COLO668 (cell line): ENCODE results near the gene CENPS.
"Not testable (repeated sequence)": the region's sequence is repeated elsewhere in the genome, so short reads cannot be mapped to it uniquely, and the experiment has no call there.

Experiments
- DNase-seq: peaks from one replicate; lab custom pipeline; 2025; ENCODE audit not compliant: unreplicated experiment; lab: John Stamatoyannopoulos, UW

Gene CENPS

GRCh38 chr1:10450156-10450814 lies 20.1 kb downstream of the CENPS start:
- DNase-seq = no peak

- no peak for DNase-seq
Measured at GRCh38 chr1:10450836-10451235, 20.6 kb downstream of the CENPS start.

- no peak for DNase-seq
Measured at GRCh38 chr1:10451287-10451686, 21.1 kb downstream of the CENPS start.

DNA sequence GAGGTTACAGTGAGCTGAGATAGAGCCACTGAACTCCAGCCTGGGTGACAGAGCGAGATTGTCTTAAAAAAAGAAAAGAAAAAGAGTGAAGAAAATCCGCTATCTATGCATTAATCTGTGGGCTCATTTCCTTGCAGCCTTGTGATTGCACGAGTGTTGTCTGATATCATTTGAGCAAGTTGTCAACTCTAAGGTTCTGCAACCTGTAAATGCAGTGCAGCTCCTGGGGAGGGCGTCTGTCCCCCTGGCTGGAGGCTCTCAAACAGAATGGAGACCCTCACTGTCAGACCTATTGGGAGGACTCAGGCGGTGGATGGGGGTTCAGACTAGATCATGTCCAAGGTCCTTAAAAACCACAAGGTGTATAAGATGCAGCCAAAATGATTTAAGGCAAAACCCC lies 25.8 kb downstream of the CENPS start:
- no peak for DNase-seq

DNA sequence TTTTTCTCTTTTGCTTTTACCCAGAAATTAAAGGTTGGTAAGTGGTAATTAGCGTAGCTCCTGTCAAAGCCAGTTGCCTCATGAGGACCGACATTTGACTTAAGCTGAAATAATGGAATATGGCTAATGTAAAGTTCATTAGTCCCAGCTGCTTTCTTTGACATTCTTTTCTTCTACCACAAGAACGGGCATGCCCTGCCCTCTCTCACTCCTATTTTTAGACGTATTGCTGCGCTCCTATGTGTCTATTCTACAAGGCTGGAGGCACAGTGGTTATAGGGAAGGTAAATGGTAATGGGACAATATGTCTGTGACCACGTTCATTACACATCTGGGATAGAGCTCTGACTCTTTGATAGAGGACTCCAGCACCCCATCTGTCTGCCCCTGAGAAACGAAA lies 26.4 kb downstream of the CENPS start:
- no peak for DNase-seq

- DNase-seq = not testable (repeated sequence)
Measured at GRCh38 chr1:10457462-10457861, 27.2 kb downstream of the CENPS start.

DNA sequence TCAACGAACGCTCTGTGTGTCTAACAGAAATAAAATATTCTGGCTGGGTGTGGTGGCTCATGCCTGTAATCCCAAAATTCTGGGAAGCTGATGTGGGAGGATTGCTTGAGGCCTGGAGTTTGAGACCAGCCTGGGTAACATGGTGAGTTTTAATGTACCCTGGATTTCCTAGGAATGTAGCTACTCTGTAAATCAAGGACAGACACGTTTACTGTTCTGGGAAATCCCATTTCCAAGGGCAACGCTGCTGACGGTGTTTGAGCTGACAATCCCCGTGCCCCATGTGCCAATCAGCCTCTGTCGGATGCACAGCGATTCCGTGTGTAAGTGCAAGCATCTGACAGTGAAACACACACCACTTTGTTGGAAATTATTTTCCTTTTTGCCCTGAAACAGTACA lies 27.6 kb downstream of the CENPS start:
- DNase-seq = no peak

DNA sequence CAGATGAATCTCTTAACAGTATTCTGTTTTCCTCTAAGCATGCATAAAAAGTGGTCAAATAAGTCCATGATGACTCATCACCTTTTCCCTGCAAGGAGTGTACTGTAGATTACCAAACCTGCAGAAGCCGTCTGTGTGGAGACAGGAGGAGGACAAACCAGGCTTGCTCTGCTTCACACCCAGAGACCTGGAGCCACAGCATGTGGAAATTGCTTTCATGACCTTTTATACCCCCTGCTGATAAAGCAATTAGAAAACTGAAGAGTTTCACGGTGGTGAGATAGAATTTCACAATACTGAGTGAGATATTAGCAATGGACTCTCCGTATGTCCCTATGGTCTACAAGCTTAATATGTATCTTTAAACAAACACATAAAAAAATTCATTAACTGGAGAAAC lies 29.0 kb downstream of the CENPS start:
- DNase-seq = no peak

DNA sequence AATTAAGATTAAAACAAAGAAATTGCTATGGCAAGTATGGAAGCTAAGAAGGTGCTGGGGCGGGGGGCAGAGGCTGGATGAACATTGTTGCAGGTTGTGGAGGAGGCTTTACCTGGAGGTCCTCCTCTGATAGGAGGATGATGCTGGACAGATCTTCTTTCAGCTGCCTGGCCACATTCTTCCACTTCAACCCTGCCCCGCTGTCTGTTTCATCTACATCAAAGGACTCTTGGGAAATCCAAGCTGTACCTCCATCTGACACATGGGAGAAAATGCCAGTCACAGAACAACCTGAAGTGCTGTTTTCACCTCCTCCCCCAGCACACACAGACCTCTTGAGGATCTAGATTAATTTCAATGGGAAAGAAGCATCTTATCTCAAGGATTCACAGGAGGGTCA lies 36.8 kb downstream of the CENPS start:
- DNase-seq = no peak

GRCh38 chr1:10470043-10470442 lies 39.8 kb downstream of the CENPS start:
- DNase-seq = no peak

DNA sequence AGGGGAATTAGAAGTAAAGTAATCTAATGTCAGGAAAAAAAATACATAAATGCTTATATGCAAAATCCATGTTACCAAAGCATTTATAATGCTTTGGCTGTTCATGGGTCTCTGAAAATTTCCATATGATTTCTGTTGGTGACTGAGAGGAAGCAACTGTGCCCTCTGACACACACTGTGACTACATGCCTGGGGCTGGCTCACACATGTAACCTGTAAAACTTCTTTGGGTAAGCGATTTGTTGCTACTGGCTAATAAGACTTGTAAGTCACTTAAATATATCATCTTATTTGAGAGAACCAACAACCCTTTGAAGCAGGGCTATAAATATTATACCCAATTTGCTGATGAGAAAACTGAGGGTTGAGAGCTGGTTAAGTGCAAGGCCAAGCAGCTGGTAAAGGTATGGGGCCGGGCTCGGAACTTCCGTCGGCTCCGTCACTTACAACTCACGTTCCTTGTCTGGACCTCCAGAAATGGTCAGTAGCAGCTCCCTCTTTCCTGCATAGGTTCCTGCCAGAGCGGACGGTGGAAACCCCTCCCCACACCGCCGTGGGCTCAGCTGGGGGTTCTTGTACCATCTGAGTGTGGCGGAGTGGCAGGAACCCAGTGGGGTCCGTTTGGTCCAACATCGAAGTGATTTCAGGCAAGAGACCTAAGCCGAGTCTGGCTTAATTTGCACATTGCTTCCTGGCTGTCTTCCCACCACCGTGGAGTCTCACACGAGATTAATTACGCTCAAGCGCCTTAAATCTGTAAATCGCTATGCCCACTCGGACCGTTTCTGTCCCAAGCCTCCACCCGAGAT lies 41.4 kb downstream of the CENPS start:
- no peak for DNase-seq

DNA sequence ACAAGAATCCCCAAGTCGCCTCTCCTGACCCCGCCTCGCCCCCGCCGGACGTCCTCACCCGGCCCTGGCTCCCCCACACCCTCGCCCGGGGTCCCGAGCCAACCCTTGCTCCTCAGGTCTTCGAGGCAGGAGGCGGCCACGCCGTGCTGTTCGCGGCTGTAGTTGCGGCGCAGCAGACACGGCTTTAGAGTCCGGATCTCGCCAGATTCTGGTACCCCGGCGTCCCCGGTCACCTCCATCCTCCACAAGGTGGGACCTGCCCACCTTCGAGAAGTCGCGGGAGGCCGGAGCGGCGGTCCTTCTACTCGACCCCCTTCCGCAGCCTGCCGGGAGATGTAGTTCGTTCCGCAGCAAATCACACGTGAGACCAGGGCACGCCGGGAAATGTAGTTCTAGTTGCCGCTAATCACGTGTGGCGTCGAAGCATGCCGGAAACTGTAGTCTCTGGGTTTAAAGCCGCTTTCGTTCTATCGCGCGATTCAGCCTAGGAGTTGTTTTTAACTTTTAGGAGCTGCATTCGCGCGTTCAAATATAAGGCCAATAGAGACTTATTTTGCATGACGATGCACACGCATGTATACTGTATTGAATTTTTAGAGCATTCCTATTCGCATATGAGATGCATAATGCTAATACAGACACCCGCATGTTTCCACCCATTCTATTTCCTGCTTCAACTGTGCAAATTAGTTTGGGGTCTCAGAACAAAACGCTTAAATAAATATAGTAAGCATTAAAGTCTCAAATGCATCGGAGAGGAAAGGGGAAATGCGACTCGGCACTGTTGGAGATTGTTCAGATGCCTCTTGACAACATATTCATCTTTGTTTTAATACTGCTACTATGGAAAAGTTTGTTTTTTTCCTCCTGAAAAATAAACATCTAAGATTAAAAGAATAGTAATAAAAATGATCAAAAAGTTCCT lies 42.2 kb downstream of the CENPS start, which contains the start of gene DFFA:
DFFA (minus strand) TSS at position 310 of the 925 bp plus-strand sequence; CDS start at position 239, 71 bp downstream.
- DNase-seq = peak; percentile 99

DNA sequence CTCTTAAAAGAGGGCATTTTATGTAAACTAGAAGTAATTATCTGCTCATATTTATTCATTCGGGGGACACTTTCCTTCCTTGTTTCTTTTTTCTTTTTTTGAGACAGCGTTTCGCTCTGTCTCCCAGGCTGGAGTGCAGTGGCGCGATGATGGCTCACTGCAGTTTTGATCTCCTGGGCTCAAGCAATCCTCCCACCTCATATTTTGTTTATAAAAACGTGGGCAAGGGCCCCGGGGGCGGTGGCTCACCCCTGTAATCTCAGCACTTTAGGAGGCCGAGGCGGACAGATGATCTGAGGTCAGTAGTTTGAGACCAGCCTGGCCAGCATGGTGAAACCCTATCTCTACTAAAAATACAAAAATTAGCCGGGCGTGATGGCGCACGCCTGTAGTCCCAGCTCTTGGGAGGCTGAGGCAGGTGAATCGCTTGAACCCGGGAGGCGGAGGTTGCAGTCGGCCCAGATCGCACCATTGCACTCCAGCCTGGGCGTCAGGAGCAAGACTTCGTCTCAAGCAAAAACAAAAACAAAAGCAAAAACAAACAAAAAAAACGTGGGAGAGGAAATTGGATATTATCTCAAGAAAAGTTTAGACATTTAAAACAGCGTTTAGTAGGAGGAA lies 43.0 kb downstream of the CENPS start:
- no peak for DNase-seq

DNA sequence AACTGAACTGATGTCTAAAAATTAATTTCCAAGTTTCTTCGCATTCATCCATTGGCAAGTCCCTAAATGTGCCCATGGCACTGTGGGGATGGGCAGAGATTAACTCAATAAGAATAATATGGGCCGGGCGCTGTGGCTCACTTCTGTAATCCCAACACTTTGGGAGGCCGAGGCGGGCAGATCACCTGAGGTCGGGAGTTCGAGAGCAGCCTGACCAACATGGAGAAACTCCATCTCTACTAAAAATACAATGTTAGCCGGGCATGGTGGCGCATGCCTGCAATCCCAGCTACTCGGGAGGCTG lies 44.0 kb downstream of the CENPS start:
- not testable (repeated sequence) for DNase-seq

DNA sequence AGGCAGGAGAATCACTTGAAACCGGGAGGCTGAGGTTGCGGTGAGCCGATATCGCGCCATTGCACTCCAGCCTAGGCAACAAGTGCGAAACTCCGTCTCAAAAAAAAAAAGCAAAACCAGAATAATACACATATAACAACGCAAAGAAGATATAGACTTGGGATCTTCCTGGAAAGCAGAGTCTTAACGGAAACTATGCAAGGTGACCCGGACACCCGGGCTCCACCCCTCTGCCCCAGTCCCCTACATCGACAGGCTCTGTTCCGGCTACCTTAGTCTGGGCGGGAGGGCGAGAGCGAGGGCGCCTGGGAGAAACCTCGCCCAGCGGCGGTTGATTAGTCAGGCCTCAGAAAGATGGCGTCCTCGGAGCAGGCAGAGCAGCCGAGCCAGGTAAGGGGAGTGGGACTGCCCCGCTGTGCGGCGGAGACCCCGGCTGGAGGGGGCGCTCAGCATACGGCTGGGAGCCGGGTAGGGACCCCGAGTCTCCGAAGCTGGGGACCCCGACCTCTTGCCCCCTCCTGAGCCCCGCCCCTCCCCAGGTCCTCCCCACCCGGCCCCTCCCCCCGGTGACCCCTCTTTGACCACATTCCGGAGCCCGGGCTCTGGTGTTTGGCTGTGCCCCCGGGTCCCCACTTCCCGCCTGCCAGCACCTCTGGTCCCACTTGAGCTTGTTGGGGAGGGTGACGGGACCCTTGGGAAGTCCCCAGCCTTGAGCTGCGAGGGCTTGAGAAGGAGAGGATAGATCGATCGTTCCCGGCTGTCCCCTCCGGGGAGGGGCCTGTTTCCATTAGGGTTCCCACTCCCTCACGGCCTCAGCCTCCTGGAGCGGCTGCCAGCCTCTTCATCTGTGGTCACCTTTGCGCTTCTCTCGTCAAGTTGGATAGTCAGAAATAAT lies 44.6 kb downstream of the CENPS start, which contains the start of gene PEX14:
PEX14 (plus strand) TSS at position 338 of the 895 bp plus-strand sequence; CDS start at position 355, 17 bp downstream.
- peak; percentile 97 for DNase-seq

- no peak for DNase-seq
Measured at GRCh38 chr1:10475510-10475909, 45.3 kb downstream of the CENPS start.

- DNase-seq = no peak
Measured at GRCh38 chr1:10479296-10479695, 49.1 kb downstream of the CENPS start.

DNA sequence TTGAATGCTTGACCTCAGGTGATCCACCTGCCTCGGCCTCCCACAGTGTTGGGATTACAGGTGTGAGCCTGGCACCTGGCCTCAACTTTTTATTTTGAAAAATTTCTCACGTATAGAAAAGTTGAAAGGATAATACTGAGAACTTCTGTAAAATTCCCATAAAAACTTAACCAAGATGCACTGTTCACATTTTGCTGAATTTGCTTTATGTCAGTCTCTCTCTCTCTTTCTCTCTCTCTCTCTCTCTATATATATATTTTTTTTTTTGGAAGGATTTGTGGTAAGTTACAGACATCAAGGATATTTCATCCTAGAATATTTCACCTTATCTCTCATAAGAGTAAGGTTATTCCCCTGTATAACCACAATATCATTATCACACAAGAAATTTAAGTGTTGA lies 50.4 kb downstream of the CENPS start:
- no peak for DNase-seq

DNA sequence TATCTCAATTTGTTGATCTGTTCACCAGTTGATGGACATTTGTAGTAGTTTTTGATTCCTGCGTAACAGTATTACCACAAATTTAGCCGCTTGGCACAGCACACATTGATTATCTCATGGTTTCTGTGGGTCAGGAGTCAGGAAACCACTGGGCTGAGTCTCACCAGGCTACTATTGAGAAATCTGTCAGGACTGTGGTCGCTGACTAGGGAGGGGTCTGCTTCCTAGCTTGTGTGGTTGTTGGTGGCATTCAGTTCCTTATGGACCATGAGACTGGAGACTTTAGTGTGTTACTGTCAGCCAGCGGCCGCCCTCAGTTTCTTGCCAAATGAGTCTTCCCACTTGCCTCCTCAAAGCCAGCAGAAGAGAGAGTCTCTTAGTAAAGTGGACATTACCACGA lies 54.3 kb downstream of the CENPS start:
- no peak for DNase-seq
